BE2C (cell line): ENCODE results near the gene C5AR1.
A peak's percentile ranks its signal among the peaks of the same experiment; 100 is the strongest.

Source experiments
- DNase-seq: peaks from one replicate; pipeline ENCODE4 v3.0.0-alpha.2; 2020
- H3K27me3 ChIP-seq: fragments of 250-450 bp; sonication (Bioruptor Pico); 2 replicates; pipeline ENCODE4 v1.5.1; 2020; ENCODE audit warnings: mild to moderate bottlenecking
- H3K36me3 ChIP-seq: fragments of 250-450 bp; sonication (Bioruptor Pico); 2 replicates; pipeline ENCODE4 v1.5.1; 2020; ENCODE audit warnings: mild to moderate bottlenecking
- H3K4me1 ChIP-seq: fragments of 250-450 bp; sonication (Bioruptor Pico); 2 replicates; pipeline ENCODE4 v1.5.1; 2020
- H3K4me3 ChIP-seq: 2 replicates; pipeline ENCODE4 v1.5.1; 2011; ENCODE audit warnings: low read depth, low read length
- H3K9me3 ChIP-seq: fragments of 250-450 bp; sonication (Bioruptor Pico); 2 replicates; pipeline ENCODE4 v1.5.1; 2020
- CTCF ChIP-seq: IDR thresholded peaks from 2 replicates; pipeline ENCODE4 v1.5.1; 2012; ENCODE audit warnings: mild to moderate bottlenecking, low read depth, low read length

C5AR1 gene

DNA sequence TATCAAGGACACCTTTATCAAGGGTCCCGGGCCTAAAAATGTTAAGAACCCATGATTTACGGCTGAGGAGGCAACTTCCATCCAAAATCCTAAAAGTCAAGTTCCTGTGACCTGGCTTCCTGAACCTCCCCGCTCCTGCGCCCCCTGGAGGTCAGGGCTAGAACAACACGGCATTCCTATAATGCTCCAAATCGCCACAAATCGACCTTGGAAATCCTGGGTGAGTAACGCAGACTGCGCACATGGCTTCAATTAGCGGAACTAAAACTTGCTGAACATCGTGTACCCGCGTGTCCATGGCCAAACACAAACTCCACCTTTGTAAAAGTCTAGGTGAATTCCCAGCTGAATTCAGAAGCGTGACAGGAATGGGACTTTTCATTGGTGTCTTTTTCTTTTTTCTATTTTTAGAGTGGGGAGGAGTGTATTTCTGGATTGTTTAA is 4.3 kb upstream of the C5AR1 start:
- DNase-seq, result peak; percentile 74
- H3K4me3 ChIP-seq, result no peak overlapping the region
- peaks cover 12% of the 10 kb centered on the region for H3K27me3 ChIP-seq

DNA sequence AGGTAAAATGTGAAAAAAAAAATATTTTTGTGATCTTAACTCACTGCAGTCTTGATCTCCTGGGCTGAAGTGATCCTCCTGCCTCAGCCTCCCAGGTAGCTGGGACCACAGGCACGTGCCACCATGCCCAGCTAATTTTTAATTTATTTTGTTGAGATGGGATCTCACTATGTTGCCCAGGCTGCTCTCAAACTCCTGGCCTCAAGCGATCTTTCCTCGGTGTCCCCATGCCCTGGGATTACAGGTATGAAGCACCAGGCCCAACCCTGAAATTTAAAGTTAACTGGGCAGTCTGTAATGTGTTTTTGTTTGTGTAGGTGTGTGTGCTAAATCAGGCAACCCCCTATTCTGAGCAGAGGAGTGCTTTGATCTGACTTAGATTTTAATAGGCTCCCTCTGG is 3.4 kb upstream of the C5AR1 start:
- DNase-seq, result no peak
- H3K36me3 ChIP-seq, result no peaks in the 10 kb centered on the region
- no peaks in the 10 kb centered on the region for H3K9me3 ChIP-seq
- H3K27me3 ChIP-seq, result peaks cover 16% of the 10 kb centered on the region
- TF ChIP-seq CTCF, result no peak
- H3K4me1 ChIP-seq, result no peaks in the 10 kb centered on the region
- H3K4me3 ChIP-seq, result no peak overlapping the region

More for the DNA sequence above, 4.3 kb upstream of the C5AR1 start:
- TF ChIP-seq CTCF, result peak; percentile 99
- H3K36me3 ChIP-seq, result no peaks in the 10 kb centered on the region
- no peaks in the 10 kb centered on the region for H3K9me3 ChIP-seq
- H3K4me1 ChIP-seq, result no peaks in the 10 kb centered on the region

GRCh38 chr19:47309038-47309437 is 623 bp upstream of the C5AR1 start:
- H3K27me3 ChIP-seq, result peaks cover 16% of the 10 kb centered on the region
- H3K4me1 ChIP-seq, result no peaks in the 10 kb centered on the region
- H3K36me3 ChIP-seq, result no peaks in the 10 kb centered on the region
- no peak for TF ChIP-seq CTCF
- no peaks in the 10 kb centered on the region for H3K9me3 ChIP-seq
- no peak overlapping the region for H3K4me3 ChIP-seq
- DNase-seq, result no peak

- no peak for DNase-seq
- Histone ChIP-seq H3K36me3 (no peaks in the 10 kb centered on the region), H3K9me3 (no peaks in the 10 kb centered on the region; the same call in 1 of the 2 replicates), H3K4me3 (no peak overlapping the region), H3K27me3 (peaks cover 16% of the 10 kb centered on the region), H3K4me1 (no peaks in the 10 kb centered on the region)
- TF ChIP-seq CTCF, result no peak
Observed at GRCh38 chr19:47310323-47310722, 662 bp downstream of the C5AR1 start.

GRCh38 chr19:47310819-47311218 is 1.2 kb downstream of the C5AR1 start:
- Histone ChIP-seq H3K27me3 (peaks cover 16% of the 10 kb centered on the region), H3K4me3 (no peak overlapping the region; the same call in 1 of the 2 replicates), H3K36me3 (no peaks in the 10 kb centered on the region), H3K4me1 (no peaks in the 10 kb centered on the region), H3K9me3 (no peaks in the 10 kb centered on the region; the same call in 1 of the 2 replicates)
- peak; percentile 84 for DNase-seq
- no peak for TF ChIP-seq CTCF

DNA sequence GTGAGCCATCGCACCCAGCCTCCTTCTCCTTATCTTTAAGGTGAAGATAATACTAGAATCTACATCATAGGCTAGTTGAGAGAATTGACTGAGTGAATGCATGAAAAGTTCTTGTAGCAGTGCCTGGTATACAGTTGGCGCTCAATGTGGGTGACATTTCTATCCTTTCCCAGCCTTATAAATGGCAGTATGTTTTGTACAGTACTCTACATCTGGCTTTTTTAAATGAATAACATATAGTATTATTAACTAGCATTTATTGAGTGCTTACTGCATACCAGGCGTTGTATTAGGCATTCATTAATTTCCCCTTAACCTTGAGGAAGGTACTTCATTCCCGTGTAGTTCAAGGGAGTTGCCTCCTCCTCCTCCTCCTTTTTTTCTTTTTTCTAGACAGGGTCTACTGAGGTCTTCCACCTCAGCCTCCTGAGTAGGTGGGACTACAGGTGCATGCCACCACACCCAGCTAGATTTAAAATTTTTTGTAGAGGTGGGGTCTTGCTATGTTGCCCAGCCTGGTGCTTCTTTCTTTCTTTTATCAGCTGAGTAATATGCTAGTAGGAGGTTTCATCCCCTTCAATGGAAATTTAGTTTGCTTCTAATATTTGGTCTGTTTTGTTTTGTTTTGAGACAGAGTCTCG is 2.8 kb downstream of the C5AR1 start:
- H3K36me3 ChIP-seq, result no peaks in the 10 kb centered on the region
- H3K9me3 ChIP-seq, result no peaks in the 10 kb centered on the region; the same call in 1 of the 2 replicates
- no peak for TF ChIP-seq CTCF
- no peak for DNase-seq
- peaks cover 16% of the 10 kb centered on the region for H3K27me3 ChIP-seq
- no peak overlapping the region for H3K4me3 ChIP-seq
- H3K4me1 ChIP-seq, result no peaks in the 10 kb centered on the region
